H1 (cell line): Measurements from ENCODE around the gene HMGB3.

ENCODE experiments used
- CTCF ChIP-seq, 3 experiments: IDR thresholded peaks; 1 replicate in 2 of 3; 2 replicates in 1 of 3; pipeline versions ENCODE4 v1.5.1 to v1.6.1; 2011; ENCODE audit warnings: low read length in 3 of 3, mild to moderate bottlenecking in 3 of 3, inconsistent platforms in 2 of 3, low read depth in 1 of 3, moderate library complexity in 1 of 3; ENCODE audit not compliant: insufficient read depth in 1 of 3; ENCODE audit errors: control extremely low read depth in 1 of 3
- EZH2 ChIP-seq: fragments of 200-600 bp; sonication (generic); IDR thresholded peaks from 2 replicates; pipeline ENCODE4 v1.7.1; 2012; ENCODE audit warnings: low read depth, mild to moderate bottlenecking, moderate library complexity, low read length, inconsistent platforms; ENCODE audit not compliant: severe bottlenecking
- MAX ChIP-seq: IDR thresholded peaks from 2 replicates; pipeline ENCODE4 v1.6.1; 2012; ENCODE audit warnings: inconsistent platforms
- POLR2A ChIP-seq, 2 experiments: IDR thresholded peaks; 1 replicate in 1 of 2; 2 replicates in 1 of 2; pipeline ENCODE4 v1.6.1; 2011; ENCODE audit warnings: low read depth in 2 of 2, low read length in 2 of 2, mild to moderate bottlenecking in 2 of 2; ENCODE audit errors: control extremely low read depth in 1 of 2
- SP1 ChIP-seq: IDR thresholded peaks from 2 replicates; pipeline ENCODE4 v1.6.1; 2011; ENCODE audit warnings: low read depth, low read length

- TF ChIP-seq CTCF (IDR thresholded peaks at IDR 0.05; ENCODE audit: control extremely low read depth in 1 of 3, insufficient read depth in 1 of 3, low read depth in 1 of 3, low read length in 3 of 3) = no peak
- TF ChIP-seq MAX = no peak
- TF ChIP-seq EZH2 = no peak
- TF ChIP-seq POLR2A (IDR thresholded peaks at IDR 0.05; ENCODE audit: control extremely low read depth in 1 of 2, low read depth in 2 of 2, low read length in 2 of 2) = no peak
- TF ChIP-seq SP1 = no peak
These were observed 36.7 kb downstream of the HMGB3 start for GRCh38 chrX:151019856-151020255.
